ENCODE data around the gene CEP164.

Gene CEP164

GRCh38 chr11:117366248-117366647 is 38.6 kb downstream of the CEP164 start:
- no peak for DNase-seq (ENCODE audit: low read depth in 3 of 3)

DNA sequence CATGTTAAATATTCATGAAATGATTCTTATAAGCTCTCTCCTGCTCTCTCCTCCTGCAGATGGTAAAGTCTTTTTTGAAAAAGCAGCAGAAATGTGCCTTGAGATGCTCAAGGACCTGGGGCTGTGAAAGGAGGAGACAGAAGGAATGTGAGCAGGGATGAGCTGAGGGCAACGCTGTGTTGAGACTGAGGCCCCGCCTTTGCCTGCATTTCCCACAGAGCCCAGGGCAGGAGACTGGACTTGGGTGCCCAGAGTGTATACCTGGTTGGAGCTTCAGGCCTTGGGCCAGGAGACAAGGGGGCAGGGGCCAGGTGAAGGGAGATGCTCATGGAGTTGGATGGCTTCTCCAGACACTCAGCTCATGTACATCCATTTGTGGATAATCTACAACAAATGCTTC is 39.2 kb downstream of the CEP164 start:
- no peak for DNase-seq (ENCODE audit: low read depth in 3 of 3)

- no peak for DNase-seq (ENCODE audit: low read depth in 3 of 3)
Observed at GRCh38 chr11:117369534-117369933, 41.9 kb downstream of the CEP164 start.

DNA sequence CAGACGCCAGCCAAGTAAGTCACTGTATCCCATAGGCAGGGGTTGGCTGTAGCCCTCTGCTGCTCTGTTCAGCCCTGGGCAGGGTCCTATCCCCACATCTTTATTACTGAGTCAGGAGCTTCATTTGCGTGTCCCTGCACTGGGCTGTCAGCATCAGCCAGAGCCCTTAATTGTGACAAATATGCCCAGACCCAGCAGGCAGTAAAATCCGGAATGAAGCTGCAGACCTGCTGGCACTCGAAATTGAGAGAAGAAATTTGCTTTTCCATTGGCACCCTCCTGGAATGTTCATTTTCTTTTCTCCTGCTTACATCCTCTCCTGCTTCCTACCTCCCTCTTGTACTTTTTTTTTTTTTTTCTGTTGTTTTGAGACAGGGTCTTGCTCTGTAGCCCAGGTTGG is 43.8 kb downstream of the CEP164 start:
- no peak for DNase-seq (ENCODE audit: low read depth in 3 of 3)

- no peak for DNase-seq (ENCODE audit: low read depth in 3 of 3)
Observed at GRCh38 chr11:117374316-117375055, 46.8 kb downstream of the CEP164 start.

DNA sequence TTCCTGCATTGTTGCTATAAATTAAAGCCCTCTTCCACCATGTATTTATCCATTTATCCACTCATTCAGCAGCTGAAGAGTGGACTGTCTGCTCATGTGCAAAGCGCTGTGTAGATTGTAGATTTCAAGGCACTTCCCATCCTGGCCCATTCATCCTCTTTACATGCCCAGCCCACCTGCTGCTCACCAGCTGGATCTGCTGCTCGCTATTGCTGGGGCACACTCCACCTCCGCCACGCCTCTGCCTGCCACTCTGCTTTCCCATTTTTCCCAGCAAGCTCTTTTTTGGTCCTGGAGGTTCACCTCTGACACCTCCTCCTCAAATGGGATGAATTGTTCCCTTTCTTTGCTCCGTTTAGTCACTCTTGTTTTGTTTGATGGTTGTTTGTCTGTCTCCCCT is 48.3 kb downstream of the CEP164 start:
- no peak for DNase-seq (ENCODE audit: low read depth in 3 of 3)

DNA sequence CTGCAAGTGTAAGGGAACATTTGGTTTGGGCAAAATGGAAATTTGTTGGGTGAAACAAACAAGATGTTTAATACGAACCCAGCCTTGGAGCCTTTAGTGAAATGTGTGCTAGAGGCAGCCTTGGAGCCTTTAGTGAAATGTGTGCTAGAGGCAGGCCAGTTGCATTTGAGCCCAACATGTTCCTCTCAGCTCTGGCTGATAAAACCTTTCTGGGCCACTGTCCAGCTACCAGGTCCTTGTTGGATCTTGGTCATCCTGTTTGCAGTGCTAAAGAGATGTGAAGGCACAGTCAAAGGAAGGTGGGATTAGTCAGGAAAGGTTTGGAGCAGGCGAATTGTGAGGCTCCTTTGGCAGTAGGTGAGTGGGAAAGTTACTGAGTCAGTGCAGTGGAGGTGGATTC is 48.9 kb downstream of the CEP164 start:
- no peak for DNase-seq (ENCODE audit: low read depth in 3 of 3)

DNA sequence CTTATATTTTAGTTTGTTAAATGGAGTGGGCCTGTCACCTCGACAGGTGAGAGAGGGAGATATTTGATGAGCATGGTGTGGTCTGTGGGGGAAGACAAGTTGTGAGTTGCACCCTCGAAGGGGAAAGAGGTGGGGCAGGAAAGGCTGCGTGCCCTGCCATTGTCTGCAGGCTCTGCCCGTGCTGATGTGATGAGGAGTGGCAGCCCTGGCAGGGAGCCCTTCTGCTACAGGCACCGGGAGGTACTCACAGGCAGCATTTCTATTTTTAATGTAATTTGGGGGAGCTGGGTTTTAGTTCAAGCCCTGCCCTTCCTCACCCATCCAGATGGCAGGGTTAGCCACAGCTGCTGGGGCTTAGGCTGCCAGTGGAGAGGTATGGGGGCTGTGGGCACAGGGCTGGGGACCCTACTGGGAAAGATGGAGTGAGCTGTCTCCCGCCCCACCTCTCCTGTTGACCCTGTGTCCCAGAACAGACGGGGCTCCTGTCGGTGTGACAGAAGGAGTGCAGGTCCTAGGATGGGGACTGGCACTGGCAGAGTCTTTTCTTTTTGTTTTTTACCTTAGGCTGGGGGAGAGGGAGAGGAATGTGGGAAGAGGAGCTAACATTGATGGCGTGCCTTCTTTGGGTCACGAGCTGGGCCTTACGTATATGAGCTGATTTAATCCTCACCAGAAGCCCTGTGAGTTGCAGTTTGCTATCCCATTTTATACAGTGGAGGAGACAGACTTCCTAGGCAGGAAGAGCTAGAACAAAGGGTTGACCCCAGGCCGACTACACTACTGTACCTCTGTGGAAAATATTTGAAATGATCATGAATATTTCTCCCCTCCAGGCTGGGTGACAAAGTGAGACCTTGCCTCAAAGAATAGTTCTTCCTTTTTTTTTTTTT is 51.6 kb downstream of the CEP164 start:
- no peak for DNase-seq (ENCODE audit: low read depth in 3 of 3)

GRCh38 chr11:117380676-117381075 is 53.0 kb downstream of the CEP164 start:
- no peak for DNase-seq (ENCODE audit: low read depth in 3 of 3)

DNA sequence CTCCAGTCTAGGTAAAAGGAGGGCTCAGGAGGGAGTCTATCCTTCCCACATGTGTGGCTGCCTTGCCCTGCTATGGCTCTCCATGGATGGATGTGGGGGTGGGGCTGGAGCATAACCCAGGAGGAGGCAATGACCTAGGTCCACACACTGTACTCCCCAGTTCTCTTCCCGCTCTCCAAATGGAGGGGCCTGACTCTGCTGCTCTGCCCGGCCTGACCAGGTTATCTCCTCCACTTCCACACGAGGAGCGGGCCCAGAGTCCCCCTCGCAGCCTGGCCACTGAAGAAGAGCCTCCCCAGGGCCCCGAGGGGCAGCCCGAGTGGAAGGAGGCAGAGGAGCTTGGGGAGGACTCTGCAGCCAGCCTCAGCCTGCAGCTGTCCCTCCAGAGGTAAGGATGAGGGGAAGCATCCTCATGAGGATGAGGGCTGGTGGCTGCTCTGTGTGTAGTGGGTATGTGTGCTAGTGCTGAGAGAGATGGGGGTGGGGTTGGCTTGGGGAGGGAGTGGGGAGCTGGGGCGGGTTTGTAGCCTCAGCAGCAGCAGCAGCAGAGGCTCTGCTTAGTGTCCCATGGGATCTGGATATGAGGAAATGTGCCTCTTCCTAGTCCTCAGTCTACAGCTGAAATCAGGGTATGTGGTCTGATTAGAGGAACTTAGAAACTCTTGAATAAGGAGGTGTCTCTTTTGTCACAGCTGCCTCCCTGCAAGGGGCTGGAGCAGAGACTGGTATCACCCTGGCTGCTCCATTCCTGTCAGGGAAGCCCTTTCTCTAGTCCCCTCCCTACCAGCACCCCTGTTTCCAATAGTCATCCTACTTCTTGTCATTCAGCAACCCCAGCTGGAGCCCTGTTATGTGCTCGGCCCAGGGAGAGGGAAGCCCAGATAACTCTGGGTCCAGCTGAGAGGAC is 54.1 kb downstream of the CEP164 start:
- no peak for DNase-seq (ENCODE audit: low read depth in 3 of 3)

- DNase-seq (ENCODE audit: low read depth in 3 of 3): no peak
Observed at GRCh38 chr11:117382746-117383145, 55.1 kb downstream of the CEP164 start.

DNA sequence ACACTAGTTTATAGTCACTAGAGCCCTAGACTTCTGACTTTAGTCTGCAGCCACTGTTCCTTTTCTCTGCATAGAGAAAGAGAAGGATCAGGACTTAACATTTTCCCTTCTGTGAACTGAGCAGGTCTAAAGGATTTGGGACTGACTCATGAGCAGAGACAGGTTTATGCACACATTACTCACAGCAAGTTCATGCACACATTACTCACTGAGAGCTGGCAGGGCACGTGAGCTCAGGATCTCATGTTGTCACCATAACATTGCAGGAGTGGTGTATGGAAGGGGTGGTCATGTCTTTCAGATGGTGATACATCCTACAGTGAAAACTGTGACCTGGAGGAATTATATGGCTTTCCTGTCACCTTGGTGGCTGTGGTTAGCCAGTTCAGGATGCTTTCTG is 56.4 kb downstream of the CEP164 start:
- DNase-seq (ENCODE audit: low read depth in 3 of 3): no peak

GRCh38 chr11:117385471-117385870 is 57.8 kb downstream of the CEP164 start:
- DNase-seq (ENCODE audit: low read depth in 3 of 3): no peak

- no peak for DNase-seq (ENCODE audit: low read depth in 3 of 3)
Observed at GRCh38 chr11:117385906-117386305, 58.3 kb downstream of the CEP164 start.

DNA sequence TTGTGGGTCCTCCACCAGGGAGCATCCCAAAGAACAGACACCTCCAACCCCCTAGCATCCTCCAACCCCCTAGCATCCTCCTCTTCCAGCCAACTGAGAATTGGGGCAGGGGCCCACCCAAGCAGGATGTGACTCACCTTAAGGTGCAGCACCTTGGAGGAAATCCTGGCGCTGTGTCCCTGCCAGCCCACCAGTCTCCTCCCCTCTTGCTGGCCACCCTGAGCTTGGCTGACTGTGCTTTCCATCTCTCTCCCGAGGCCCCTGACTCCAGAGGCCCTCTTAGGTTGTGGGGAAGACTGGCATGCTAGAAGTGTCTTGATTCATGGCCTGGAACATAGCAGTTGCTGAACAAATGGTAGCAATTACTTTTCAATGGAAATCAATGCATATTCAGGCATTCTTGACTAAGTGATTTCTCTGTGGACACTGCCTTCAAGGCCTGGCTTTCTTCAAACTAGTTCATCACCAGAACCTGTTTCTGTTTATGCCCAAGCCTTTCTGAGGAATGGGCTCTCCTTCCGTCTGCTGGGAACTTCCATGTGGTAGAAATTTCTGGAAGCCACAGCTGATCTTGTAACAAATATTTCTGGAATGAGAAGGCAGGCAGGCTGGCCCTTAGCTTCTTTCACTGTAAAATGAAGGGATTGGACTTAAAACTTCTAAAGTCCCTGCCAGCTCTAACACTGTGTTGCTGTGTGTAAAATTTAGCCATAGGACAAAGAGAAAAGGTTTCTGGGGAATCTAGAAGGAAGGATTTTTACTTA is 60.5 kb downstream of the CEP164 start:
- DNase-seq (ENCODE audit: low read depth in 3 of 3): no peak

DNA sequence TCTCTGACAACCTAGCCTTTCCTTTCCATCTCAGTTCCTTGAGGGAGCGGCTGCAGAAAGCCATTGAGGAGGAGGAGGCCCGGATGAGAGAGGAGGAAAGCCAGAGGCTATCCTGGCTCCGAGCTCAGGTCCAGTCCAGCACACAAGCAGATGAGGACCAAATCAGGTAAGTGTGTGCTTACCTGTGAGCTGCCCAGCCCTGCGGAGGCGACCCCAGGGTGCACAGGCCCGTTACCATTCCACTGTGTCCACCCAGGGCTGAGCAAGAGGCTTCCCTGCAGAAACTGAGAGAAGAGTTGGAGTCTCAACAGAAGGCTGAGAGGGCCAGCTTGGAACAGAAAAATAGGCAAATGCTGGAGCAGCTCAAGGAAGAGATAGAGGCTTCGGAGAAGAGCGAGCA is 63.1 kb downstream of the CEP164 start:
- no peak for DNase-seq (ENCODE audit: low read depth in 3 of 3)

- no peak for DNase-seq (ENCODE audit: low read depth in 3 of 3)
Observed at GRCh38 chr11:117391181-117391580, 63.5 kb downstream of the CEP164 start.

GRCh38 chr11:117392001-117392690 is 64.5 kb downstream of the CEP164 start:
- DNase-seq (ENCODE audit: low read depth in 3 of 3): no peak

- DNase-seq (ENCODE audit: low read depth in 3 of 3): no peak
Observed at GRCh38 chr11:117392979-117393378, 65.3 kb downstream of the CEP164 start.

DNA sequence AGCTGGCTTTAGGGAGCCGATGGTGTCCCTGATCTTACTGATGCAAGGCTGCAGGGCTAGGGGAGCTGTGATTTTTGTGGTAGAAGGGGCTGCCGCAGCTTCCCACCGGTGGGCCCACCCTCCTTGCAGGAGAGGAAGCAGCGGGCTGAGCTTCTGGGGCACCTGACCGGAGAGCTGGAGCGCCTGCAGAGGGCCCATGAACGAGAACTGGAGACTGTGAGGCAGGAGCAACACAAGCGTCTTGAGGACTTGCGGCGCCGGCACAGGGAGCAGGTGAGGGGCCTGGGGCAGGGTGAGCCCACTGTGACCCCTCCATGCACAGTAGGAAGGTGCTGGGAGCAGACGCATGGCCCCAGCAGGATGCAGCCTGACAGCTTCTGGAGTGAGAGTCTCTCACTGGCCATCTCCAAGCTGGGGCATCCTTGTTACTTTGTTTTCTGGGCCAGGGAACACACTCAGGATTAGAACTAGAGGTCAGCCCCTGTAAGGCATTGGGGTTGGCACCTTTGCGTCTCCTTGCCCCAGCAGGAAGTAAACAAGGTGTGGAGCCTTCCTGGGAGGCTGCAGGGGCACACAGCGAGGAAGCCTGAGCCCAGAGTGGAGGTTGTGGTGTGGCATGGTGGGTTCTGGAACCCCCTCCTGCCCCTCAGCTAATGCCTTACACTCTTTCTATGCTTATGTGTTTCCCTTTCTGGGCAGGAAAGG is 66.7 kb downstream of the CEP164 start:
- DNase-seq (ENCODE audit: low read depth in 3 of 3): no peak

Data from stimulated activated CD4-positive, alpha-beta T cell treated with anti-CD3 and anti-CD28 coated beads, TNF-alpha, amount 100 ng/mL, for 48 hours (primary cell).